AG08396 (cell line): ENCODE measurements around the gene ANKRD50.

ENCODE experiments used
- DNase-seq: peaks from one replicate; pipeline ENCODE4 v3.0.0; 2012; ENCODE audit warnings: low spot score, mixed read lengths

ANKRD50 gene

GRCh38 chr4:124712372-124713184 is at the start of gene ANKRD50:
Gene ANKRD50, minus strand, starts transcription at chr4:124712732. Its CDS starts 2,221 bp downstream, at chr4:124710511.
- peak; percentile 95 for DNase-seq

DNA sequence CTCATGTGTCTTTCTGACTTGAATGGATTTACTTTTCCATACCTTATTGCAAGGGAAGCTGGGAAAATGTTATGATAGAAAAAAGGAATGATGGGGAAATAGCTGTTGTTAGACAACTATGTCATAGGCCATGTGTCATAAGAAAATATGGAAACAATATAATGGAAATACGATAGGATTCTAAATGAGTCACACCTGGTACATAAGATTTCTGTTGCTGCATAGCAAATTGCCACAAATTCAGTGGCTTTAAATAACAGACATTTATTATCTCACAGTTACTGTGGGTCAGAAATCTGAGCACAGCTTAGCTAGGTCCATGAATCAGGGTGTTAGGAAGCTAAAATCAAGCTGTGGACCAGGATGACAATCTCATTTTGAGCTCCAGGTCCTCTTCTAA is 44.6 kb upstream of the ANKRD50 start:
- DNase-seq: no peak

GRCh38 chr4:124754681-124755080 is 42.1 kb upstream of the ANKRD50 start:
- DNase-seq: no peak

DNA sequence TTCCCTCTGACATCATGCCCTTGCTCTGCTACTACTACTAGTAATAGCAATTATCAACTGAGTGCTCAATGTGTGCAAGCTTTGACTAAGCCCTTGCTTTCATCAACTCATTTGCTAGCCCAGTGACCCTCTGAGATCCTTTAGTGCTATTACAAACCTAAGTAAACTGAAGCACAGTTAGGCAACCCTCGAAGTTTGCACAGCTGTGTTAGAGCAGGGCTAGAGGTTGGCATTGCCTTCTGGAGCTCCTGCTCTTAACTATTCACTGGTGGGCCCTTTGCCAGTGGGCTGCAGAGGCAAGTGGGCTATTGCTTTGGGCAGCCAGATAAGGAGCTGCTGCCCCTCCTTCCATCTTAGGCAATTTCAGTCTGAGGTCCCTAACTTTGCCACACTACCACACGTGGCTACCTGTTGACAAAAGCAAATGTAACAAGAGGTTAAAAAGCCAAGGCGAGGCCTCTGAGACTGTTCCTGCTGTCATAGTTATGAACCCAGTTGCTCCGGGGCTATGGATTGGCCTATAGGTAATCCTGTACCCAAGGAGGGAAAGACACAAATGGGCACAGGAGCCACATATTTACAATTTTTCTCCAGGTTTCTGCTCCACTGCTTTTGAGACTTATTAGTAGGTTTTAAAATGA is 41.5 kb upstream of the ANKRD50 start:
- no peak for DNase-seq

DNA sequence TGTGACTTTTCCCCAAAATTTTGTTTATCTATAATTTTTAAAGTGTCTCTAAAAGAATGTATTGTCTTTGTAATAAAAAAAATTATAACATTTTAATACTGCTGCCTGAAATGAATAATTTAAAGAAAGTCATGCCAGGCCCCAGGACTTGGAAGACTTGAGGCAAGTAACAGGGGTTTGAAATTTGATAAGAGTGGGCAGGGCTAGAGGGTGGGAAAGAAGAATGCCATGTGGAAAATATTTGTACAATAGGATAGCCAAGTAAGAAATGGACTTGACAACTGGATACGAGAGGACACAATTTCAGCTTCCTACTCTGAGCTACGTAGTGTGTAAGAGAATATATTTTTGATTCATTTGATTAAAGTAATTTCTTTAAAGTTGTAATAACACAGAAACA is 36.9 kb upstream of the ANKRD50 start:
- no peak for DNase-seq

DNA sequence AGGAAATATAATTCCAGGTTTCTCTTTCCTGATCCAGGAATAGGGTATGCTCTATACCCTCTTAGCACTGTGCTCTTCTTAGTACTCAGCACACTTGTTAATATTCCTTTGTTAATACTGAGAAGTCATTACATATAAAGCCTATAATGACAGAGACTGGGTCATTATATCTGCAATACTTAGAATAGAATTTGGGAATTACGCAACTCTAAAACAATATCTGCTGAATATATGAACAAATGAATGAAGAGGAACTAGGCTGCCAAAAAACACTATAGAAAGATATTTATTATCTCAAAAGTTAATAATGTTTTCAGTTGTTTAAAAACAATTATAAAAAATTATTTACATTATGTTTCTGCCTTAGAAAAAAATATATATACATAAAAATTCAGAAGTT is 36.4 kb upstream of the ANKRD50 start:
- DNase-seq: no peak

GRCh38 chr4:124745985-124746801 is 33.7 kb upstream of the ANKRD50 start:
- DNase-seq: no peak

DNA sequence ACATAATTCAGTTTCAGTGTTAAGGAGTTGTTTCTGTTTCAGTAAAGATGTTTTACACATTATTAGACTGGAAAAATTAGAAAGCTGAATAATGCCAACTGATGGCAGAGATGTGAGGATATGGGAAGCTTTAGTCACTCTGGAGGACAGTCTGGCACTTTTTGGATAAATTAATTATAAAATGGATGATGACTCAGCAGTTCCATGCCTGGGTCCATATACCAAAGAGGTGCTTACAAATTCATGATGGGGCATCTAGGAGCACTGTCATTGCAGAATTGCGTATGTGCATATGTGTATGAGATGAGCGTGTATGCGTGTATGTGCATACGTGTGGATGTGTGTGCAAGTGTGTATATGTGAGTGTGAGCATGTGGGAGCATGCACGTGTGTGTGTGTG is 31.2 kb upstream of the ANKRD50 start:
- no peak for DNase-seq

DNA sequence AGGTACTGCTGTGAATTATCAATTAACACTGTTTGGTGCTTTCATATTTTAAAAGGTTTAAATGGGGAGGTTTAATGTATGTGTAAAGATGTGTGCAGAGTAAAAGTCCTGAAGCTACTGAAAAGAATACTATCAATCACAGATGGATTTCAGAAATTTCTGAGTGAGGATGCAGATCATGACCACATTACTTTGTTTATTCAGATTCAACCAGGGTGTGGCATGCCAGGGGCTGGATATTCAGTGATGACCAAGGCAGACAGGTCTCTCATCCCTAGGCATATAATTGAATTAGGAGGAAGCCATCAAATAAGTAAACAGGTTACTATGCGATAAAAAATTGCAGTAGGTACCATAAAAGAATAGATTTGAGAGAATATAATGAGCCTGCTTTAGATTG is 28.0 kb upstream of the ANKRD50 start:
- DNase-seq: no peak

GRCh38 chr4:124738994-124739393 is 26.5 kb upstream of the ANKRD50 start:
- no peak for DNase-seq

GRCh38 chr4:124737619-124738018 is 25.1 kb upstream of the ANKRD50 start:
- DNase-seq: no peak

GRCh38 chr4:124736526-124736925 is 24.0 kb upstream of the ANKRD50 start:
- DNase-seq: no peak

GRCh38 chr4:124727331-124727890 is 14.9 kb upstream of the ANKRD50 start:
- no peak for DNase-seq

GRCh38 chr4:124726269-124726668 is 13.7 kb upstream of the ANKRD50 start:
- no peak for DNase-seq

GRCh38 chr4:124722071-124722470 is 9.5 kb upstream of the ANKRD50 start:
- DNase-seq: no peak

DNA sequence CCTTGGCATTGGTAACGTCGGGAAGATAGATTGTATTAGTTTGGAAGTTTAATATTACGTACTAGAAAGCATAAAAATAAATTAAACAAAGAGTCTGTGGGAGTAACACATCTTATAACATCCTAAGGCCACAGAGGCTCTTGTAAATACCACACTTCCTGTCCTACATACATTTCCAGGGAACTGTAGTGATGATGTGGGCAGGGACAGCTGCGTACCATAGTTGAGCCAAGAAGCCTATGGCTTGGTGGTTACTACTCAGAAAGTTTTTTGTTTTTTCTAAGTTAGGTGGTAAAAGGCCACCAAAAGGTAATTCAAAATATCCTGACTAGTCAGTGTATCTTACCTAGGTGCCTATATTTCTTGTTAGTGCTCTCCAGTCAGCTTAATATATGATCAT is 4.6 kb upstream of the ANKRD50 start:
- DNase-seq: no peak

- peak; percentile 63 for DNase-seq
Measured at GRCh38 chr4:124713185-124713592, 657 bp upstream of the ANKRD50 start.

DNA sequence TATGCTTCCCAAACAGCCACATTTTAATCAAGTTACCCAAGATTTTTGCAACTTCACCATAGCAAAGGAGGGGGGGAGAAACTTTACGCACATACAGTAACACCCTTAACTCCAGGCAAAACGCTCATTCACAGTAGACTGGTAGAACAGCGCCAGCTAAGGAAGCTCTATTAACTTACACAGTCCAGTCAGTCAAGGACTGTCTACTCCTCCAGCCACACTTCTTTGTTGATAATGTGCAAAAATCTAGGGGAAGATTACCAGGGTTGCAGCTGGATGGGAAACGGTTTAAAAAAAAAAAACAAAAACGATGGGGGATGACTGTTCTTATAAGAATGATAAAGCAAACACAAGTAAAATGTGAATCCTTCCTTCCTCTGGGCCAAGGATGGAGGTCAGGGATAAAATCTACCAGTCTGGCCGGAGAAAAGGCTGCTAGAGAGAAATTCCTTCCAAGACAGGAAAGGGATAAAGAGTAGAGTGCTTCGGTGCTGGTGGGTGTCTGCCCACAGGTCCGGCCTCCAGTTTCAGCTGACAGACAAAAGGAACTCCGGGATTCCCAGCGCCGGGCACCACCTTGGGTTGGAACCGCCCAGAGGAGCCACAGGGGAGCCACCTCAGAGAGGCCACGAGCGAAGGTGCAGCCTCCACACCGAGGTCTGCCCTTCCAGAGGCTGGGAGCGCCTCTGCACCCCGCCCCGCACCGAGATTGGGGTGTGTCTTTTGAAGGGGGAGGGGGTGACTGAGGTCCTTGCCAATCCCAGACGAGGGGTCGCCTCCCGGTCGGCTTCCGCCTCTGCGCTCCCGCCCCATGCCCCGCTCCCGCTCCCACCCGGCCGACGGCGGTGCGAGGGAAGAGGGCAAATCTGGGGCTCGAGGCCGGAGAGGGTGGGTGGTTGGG is 811 bp downstream of the ANKRD50 start:
- peak; percentile 66 for DNase-seq

DNA sequence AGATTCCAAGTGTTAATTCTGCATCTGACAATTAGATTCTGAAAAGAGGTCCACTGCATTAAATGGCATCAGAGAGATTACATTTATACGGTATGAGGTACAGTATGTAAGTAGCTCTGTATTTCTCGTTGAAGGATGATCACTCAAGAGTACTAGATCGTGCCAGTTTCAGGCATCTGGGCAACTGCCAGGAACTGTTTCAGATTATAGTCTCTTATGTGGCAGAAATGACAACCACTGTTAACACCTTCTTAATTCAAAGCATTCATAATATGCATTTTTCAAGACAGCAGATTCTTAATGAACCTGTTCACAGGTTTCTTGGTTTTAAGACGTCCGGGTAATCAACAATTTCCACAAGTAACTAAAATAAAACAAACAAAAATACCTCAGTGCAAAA is 1.6 kb downstream of the ANKRD50 start:
- no peak for DNase-seq

GRCh38 chr4:124710015-124710741 is 2.4 kb downstream of the ANKRD50 start:
- no peak for DNase-seq
